Endothelial cell (in vitro differentiated cells): ENCODE measurements around the gene SUN2. TPM values are rescaled to one million over a fixed set of nuclear protein-coding genes. Genes with fewer than 3 reads are reported as not detected.

ENCODE experiments used
- DNase-seq: peaks from one replicate; pipeline ENCODE4 v3.0.0; 2021; ENCODE audit warnings: low spot score
- H3K27ac Mint-ChIP-seq: one replicate; pipeline ENCODE4 v1.8.0; 2021; ENCODE audit warnings: mixed read lengths, inconsistent platforms; ENCODE audit not compliant: unreplicated experiment
- H3K27me3 Mint-ChIP-seq: one replicate; pipeline ENCODE4 v1.8.0; 2021; ENCODE audit warnings: mild to moderate bottlenecking, moderate library complexity, mixed read lengths, inconsistent platforms; ENCODE audit not compliant: unreplicated experiment
- H3K36me3 Mint-ChIP-seq: one replicate; pipeline ENCODE4 v1.8.0; 2021; ENCODE audit warnings: mild to moderate bottlenecking, low read depth, mixed read lengths, inconsistent platforms; ENCODE audit not compliant: unreplicated experiment
- H3K4me1 Mint-ChIP-seq: one replicate; pipeline ENCODE4 v1.8.0; 2021; ENCODE audit warnings: mild to moderate bottlenecking, mixed read lengths, inconsistent platforms; ENCODE audit not compliant: unreplicated experiment
- H3K4me3 Mint-ChIP-seq: one replicate; pipeline ENCODE4 v1.8.0; 2021; ENCODE audit warnings: mild to moderate bottlenecking, mixed read lengths, inconsistent platforms; ENCODE audit not compliant: unreplicated experiment
- H3K9me3 Mint-ChIP-seq: one replicate; pipeline ENCODE4 v1.8.0; 2021; ENCODE audit warnings: mixed read lengths, inconsistent platforms; ENCODE audit not compliant: unreplicated experiment
- total RNA-seq: library from RNA; stranded (reverse); fragmentation: NEBNext Ultra II Directional; extraction: Animal tissue kit (Norgen Biotek cat#: 25700); gene quantifications from one replicate; pipeline ENCODE4 v1.2.1, GENCODE V29; 2021; ENCODE audit not compliant: unreplicated experiment
- TF ChIP-seq, protein P1 (sequence below): fragments of 200-600 bp; sonication (generic); IDR thresholded peaks from one replicate; pipeline ENCODE4 v1.5.0; 2021; ENCODE audit warnings: antibody characterized with exemption; ENCODE audit not compliant: unreplicated experiment

Gene SUN2
- total RNA-seq, 1 donor from 2014 or later, result 74.4 TPM

DNA sequence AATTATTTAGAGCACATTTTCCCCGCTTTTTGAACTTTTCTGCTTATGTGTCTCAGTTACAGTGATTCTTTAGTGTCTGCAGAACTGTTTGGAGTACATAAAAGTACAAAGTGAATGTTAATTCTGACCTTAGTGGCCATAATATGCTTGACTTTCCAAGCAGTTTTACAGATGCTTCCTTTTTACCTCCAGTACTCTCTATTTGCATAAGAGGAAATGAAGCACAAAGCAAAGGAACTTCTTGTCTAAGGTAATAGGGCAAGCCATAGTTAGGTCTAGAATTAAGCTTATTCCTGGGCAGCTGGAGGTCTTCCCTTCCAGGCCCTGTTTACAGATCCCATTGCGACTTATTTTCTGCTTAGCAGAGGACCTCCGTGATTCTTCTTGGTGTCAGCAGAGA, 46.5 kb downstream of the SUN2 start:
- TF ChIP-seq, protein P1, sequence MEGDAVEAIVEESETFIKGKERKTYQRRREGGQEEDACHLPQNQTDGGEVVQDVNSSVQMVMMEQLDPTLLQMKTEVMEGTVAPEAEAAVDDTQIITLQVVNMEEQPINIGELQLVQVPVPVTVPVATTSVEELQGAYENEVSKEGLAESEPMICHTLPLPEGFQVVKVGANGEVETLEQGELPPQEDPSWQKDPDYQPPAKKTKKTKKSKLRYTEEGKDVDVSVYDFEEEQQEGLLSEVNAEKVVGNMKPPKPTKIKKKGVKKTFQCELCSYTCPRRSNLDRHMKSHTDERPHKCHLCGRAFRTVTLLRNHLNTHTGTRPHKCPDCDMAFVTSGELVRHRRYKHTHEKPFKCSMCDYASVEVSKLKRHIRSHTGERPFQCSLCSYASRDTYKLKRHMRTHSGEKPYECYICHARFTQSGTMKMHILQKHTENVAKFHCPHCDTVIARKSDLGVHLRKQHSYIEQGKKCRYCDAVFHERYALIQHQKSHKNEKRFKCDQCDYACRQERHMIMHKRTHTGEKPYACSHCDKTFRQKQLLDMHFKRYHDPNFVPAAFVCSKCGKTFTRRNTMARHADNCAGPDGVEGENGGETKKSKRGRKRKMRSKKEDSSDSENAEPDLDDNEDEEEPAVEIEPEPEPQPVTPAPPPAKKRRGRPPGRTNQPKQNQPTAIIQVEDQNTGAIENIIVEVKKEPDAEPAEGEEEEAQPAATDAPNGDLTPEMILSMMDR, result no peak
- Mint-ChIP-seq H3K4me1 (peaks cover 64% of the 10 kb centered on the region), H3K9me3 (no peaks in the 10 kb centered on the region), H3K27ac (peak overlapping the region; percentile 74), H3K36me3 (peaks cover 12% of the 10 kb centered on the region), H3K4me3 (no peak overlapping the region), H3K27me3 (peaks cover 19% of the 10 kb centered on the region)
- no peak for DNase-seq

DNA sequence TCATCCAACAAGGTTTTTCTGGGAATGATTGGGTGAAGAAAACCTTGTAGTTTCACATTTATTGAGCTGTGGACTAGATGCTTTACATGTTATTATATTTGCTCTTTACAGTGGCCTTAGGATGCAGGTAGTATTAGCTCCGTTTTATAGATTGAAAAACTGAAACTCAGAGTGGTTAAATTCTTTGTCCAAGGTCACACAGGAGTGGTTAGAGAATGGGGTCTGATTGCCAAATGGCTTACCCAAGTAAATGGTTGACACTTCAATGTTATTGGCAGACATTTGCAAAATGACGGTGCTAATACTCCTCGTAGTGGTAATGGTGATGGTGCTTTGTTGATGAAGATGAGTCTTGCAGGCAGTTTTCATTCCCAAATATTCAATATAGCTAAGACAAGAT, 47.8 kb downstream of the SUN2 start:
- Mint-ChIP-seq H3K36me3 (peaks cover 11% of the 10 kb centered on the region), H3K4me3 (peak overlapping the region; percentile 37), H3K4me1 (peaks cover 57% of the 10 kb centered on the region)

DNA sequence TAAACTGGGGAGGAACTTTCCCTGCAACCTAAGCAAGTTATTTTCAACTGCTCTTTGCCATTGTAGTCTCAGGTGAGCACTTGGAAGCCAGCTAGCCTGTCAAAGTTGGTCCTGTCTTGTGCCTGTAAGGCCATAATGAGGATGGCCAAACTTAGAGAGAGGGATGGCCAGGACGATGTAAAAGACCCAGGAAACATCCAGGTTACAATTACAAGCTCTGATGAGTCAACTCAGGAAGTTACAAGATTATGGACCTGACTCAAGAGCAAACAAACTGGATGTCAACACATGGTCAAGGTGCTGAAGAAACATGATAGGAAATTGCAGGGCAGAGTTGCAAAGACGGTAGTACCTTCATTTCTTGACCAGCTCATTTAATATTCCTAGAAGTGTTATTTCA, 48.5 kb downstream of the SUN2 start:
- Mint-ChIP-seq H3K27ac (no peak overlapping the region), H3K36me3 (peaks cover 8% of the 10 kb centered on the region), H3K4me1 (peaks cover 50% of the 10 kb centered on the region), H3K4me3 (peak overlapping the region; percentile 94), H3K9me3 (no peaks in the 10 kb centered on the region), H3K27me3 (peaks cover 10% of the 10 kb centered on the region)
- DNase-seq, result no peak
- TF ChIP-seq, protein P1, result no peak

More for the DNA sequence above, 47.8 kb downstream of the SUN2 start:
- H3K9me3 Mint-ChIP-seq, result no peaks in the 10 kb centered on the region
- peak overlapping the region; percentile 61 for H3K27ac Mint-ChIP-seq
- TF ChIP-seq, protein P1, result no peak
- peaks cover 11% of the 10 kb centered on the region for H3K27me3 Mint-ChIP-seq
- DNase-seq, result no peak

DNA sequence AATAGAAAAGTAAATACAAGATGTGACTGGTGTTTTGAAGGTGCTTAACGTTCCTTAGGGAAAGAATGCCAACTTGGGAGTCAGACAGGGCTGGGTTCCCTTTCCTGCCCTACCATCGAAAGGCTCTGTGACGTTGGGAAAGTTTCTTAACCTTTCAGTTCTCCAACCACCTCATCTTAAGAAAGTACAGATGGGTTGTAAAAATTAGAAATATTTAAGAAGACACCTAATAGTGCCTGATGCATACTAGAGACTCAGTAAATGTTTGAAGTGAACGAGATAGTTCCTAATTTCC, 49.0 kb downstream of the SUN2 start:
- peaks cover 46% of the 10 kb centered on the region for H3K4me1 Mint-ChIP-seq
- TF ChIP-seq, protein P1, result no peak
- no peaks in the 10 kb centered on the region for H3K9me3 Mint-ChIP-seq
- H3K27ac Mint-ChIP-seq, result peak overlapping the region; percentile 78
- DNase-seq, result no peak
- H3K36me3 Mint-ChIP-seq, result peaks cover 8% of the 10 kb centered on the region
- H3K27me3 Mint-ChIP-seq, result peaks cover 7% of the 10 kb centered on the region
- H3K4me3 Mint-ChIP-seq, result peak overlapping the region; percentile 94

DNA sequence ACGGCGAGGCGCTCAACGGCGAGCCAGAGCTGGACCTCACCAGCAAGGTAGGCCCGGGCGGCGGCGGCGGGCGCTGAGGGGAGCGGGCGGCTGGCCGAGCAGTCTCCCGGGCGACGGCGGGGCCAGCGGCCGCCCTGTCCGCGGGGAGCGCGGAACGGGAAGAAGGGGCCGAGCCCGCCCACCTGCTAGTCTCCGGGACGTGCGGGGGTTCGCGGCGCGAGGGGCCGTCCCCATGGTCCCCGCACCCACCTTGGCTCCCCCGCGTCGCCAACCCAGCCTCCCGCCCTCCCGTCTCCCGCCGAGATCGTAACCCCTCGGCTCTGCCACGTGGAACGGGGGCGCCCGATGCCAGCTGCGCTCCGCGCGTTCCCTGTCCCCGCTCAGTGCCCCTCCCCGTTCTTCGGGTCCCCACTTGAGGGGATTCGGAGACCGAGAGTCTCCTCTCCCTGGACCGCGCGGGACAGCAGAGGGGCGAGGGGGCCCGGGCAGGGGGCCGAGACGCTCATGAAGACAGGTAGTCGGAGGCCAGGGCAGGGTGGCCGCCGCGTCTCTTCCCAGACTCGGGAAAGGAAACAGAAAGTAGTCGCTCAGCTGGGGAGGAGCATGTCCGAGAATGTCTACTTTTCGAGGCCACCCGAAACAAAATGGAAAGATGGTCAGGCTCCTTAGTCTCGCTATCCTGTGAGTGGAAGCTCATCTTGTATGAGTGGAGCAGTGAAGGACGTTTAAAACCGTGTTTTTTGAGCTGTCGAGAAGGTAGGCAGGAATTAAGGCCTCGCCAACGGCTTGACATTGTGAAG, 49.5 kb downstream of the SUN2 start:
- peak; percentile 52 for DNase-seq
- Mint-ChIP-seq H3K27me3 (peaks cover 11% of the 10 kb centered on the region), H3K4me1 (peaks cover 46% of the 10 kb centered on the region), H3K4me3 (peak overlapping the region; percentile 94), H3K27ac (peak overlapping the region; percentile 78), H3K9me3 (no peaks in the 10 kb centered on the region), H3K36me3 (peaks cover 7% of the 10 kb centered on the region)
- TF ChIP-seq, protein P1, result no peak
